ENCODE measurements around the gene HEPHL1. TPM values are rescaled to one million over a fixed set of nuclear protein-coding genes. Genes with fewer than 3 reads are reported as not detected.

Gene HEPHL1
- total and polyA plus RNA-seq, 5 donors from 2014 or later, result not detected

- Mint-ChIP-seq H3K9me3 (peaks cover 0 to 1% (median 0%) of the 10 kb centered on the region in 7 donors), H3K36me3 (peaks cover 3% of the 10 kb centered on the region), H3K4me1 (peaks cover 10 to 47% (median 37%) of the 10 kb centered on the region in 4 donors), H3K27me3 (no peaks in the 10 kb centered on the region), H3K27ac (peak overlapping the region in 2 of 3 donors; percentile 22 to 57), H3K4me3 (peak overlapping the region in 2 of 4 donors; percentile 21 to 29)
- no peak overlapping the region for H3K4me3 ChIP-seq (ENCODE audit: low read depth, low read length)
- DNase-seq (no peak), ATAC-seq (ENCODE audit: low read depth in 2 of 2) (no peak)
- H3K36me3 ChIP-seq (ENCODE audit: control insufficient read depth, insufficient read depth, low read length), result no peaks in the 10 kb centered on the region
- H3K27me3 ChIP-seq (ENCODE audit: control insufficient read depth, insufficient read depth, low read length), result no peaks in the 10 kb centered on the region
- no peaks in the 10 kb centered on the region for H3K9me3 ChIP-seq (ENCODE audit: control insufficient read depth in 2 of 2, low read length in 2 of 2)
- peaks cover 39% of the 10 kb centered on the region for H3K4me1 ChIP-seq (ENCODE audit: control insufficient read depth, insufficient read depth, low read length, poor library complexity, severe bottlenecking)
- no peak overlapping the region for H3K27ac ChIP-seq (ENCODE audit: insufficient read depth, low read length, poor library complexity, severe bottlenecking)
Observed at GRCh38 chr11:94132823-94133408, 111.8 kb downstream of the HEPHL1 start.

GRCh38 chr11:94133752-94134151 is 112.6 kb downstream of the HEPHL1 start:
- H3K4me3 Mint-ChIP-seq, result peak overlapping the region in 2 of 4 donors; percentile 29 to 38
- H3K36me3 Mint-ChIP-seq, result peaks cover 3% of the 10 kb centered on the region
- no peaks in the 10 kb centered on the region for H3K36me3 ChIP-seq (ENCODE audit: control insufficient read depth, insufficient read depth, low read length)
- ATAC-seq (ENCODE audit: low read depth in 2 of 2), result no peak
- H3K9me3 ChIP-seq (ENCODE audit: control insufficient read depth in 2 of 2, low read length in 2 of 2), result no peaks in the 10 kb centered on the region
- no peaks in the 10 kb centered on the region for H3K27me3 Mint-ChIP-seq
- peaks cover 34% of the 10 kb centered on the region for H3K4me1 ChIP-seq (ENCODE audit: control insufficient read depth, insufficient read depth, low read length, poor library complexity, severe bottlenecking)
- H3K27ac ChIP-seq (ENCODE audit: insufficient read depth, low read length, poor library complexity, severe bottlenecking), result no peak overlapping the region
- DNase-seq, result no peak
- H3K4me3 ChIP-seq (ENCODE audit: low read depth, low read length), result no peak overlapping the region
- H3K27me3 ChIP-seq (ENCODE audit: control insufficient read depth, insufficient read depth, low read length), result no peaks in the 10 kb centered on the region
- peaks cover 15 to 48% (median 35%) of the 10 kb centered on the region in 4 donors for H3K4me1 Mint-ChIP-seq
- H3K9me3 Mint-ChIP-seq, result peaks cover 0 to 1% (median 0%) of the 10 kb centered on the region in 7 donors
- peak overlapping the region in 1 of 3 donors; percentile 57 for H3K27ac Mint-ChIP-seq

GRCh38 chr11:94134651-94135512 is 113.7 kb downstream of the HEPHL1 start:
- Mint-ChIP-seq H3K4me3 (peak overlapping the region in 1 of 4 donors; percentile 27), H3K9me3 (peaks cover 0 to 1% (median 0%) of the 10 kb centered on the region in 7 donors), H3K27ac (peak overlapping the region in 1 of 3 donors; percentile 48), H3K4me1 (peaks cover 23 to 55% (median 39%) of the 10 kb centered on the region in 4 donors), H3K27me3 (no peaks in the 10 kb centered on the region), H3K36me3 (peaks cover 3% of the 10 kb centered on the region)
- ATAC-seq (ENCODE audit: low read depth in 2 of 2) (peak; percentile 18 to 45), DNase-seq (no peak)
- peaks cover 28% of the 10 kb centered on the region for H3K4me1 ChIP-seq (ENCODE audit: control insufficient read depth, insufficient read depth, low read length, poor library complexity, severe bottlenecking)
- no peaks in the 10 kb centered on the region for H3K36me3 ChIP-seq (ENCODE audit: control insufficient read depth, insufficient read depth, low read length)
- no peaks in the 10 kb centered on the region for H3K9me3 ChIP-seq (ENCODE audit: control insufficient read depth in 2 of 2, low read length in 2 of 2)
- H3K27ac ChIP-seq (ENCODE audit: insufficient read depth, low read length, poor library complexity, severe bottlenecking), result no peak overlapping the region
- H3K27me3 ChIP-seq (ENCODE audit: control insufficient read depth, insufficient read depth, low read length), result no peaks in the 10 kb centered on the region
- no peak overlapping the region for H3K4me3 ChIP-seq (ENCODE audit: low read depth, low read length)

GRCh38 chr11:94139416-94139815 is 118.3 kb downstream of the HEPHL1 start:
- ATAC-seq (ENCODE audit: low read depth in 2 of 2), result no peak
- H3K4me1 Mint-ChIP-seq, result peaks cover 43 to 65% (median 54%) of the 10 kb centered on the region in 4 donors
- DNase-seq, result no peak
- no peaks in the 10 kb centered on the region for H3K27me3 Mint-ChIP-seq
- no peak overlapping the region for H3K4me3 Mint-ChIP-seq
- peaks cover 2% of the 10 kb centered on the region for H3K4me1 ChIP-seq (ENCODE audit: control insufficient read depth, insufficient read depth, low read length, poor library complexity, severe bottlenecking)
- H3K36me3 ChIP-seq (ENCODE audit: control insufficient read depth, insufficient read depth, low read length), result no peaks in the 10 kb centered on the region
- no peak overlapping the region for H3K4me3 ChIP-seq (ENCODE audit: low read depth, low read length)
- peaks cover 0 to 1% (median 0%) of the 10 kb centered on the region in 7 donors for H3K9me3 Mint-ChIP-seq
- H3K27ac ChIP-seq (ENCODE audit: insufficient read depth, low read length, poor library complexity, severe bottlenecking), result no peak overlapping the region
- no peaks in the 10 kb centered on the region for H3K27me3 ChIP-seq (ENCODE audit: control insufficient read depth, insufficient read depth, low read length)
- peak overlapping the region in 1 of 3 donors; percentile 39 for H3K27ac Mint-ChIP-seq
- H3K36me3 Mint-ChIP-seq, result peaks cover 3% of the 10 kb centered on the region
- H3K9me3 ChIP-seq (ENCODE audit: control insufficient read depth in 2 of 2, low read length in 2 of 2), result no peaks in the 10 kb centered on the region

- Mint-ChIP-seq H3K27me3 (no peaks in the 10 kb centered on the region), H3K27ac (peak overlapping the region in 1 of 3 donors; percentile 39)
Observed at GRCh38 chr11:94140154-94140655, 119.1 kb downstream of the HEPHL1 start.

GRCh38 chr11:94141511-94142307 is 120.6 kb downstream of the HEPHL1 start:
- Histone ChIP-seq H3K36me3 (ENCODE audit: control insufficient read depth, insufficient read depth, low read length) (no peaks in the 10 kb centered on the region), H3K9me3 (ENCODE audit: control insufficient read depth in 2 of 2, low read length in 2 of 2) (no peaks in the 10 kb centered on the region), H3K4me3 (ENCODE audit: low read depth, low read length) (no peak overlapping the region), H3K27me3 (ENCODE audit: control insufficient read depth, insufficient read depth, low read length) (no peaks in the 10 kb centered on the region), H3K27ac (ENCODE audit: insufficient read depth, low read length, poor library complexity, severe bottlenecking) (no peak overlapping the region), H3K4me1 (ENCODE audit: control insufficient read depth, insufficient read depth, low read length, poor library complexity, severe bottlenecking) (peaks cover 2% of the 10 kb centered on the region)
- Mint-ChIP-seq H3K9me3 (peaks cover 0 to 1% (median 0%) of the 10 kb centered on the region in 7 donors), H3K4me3 (no peak overlapping the region), H3K36me3 (peaks cover 2% of the 10 kb centered on the region), H3K27ac (peak overlapping the region in 1 of 3 donors; percentile 58), H3K27me3 (no peaks in the 10 kb centered on the region), H3K4me1 (peaks cover 44 to 68% (median 53%) of the 10 kb centered on the region in 4 donors)
- DNase-seq, result no peak
- no peak for ATAC-seq (ENCODE audit: low read depth in 2 of 2)

More at GRCh38 chr11:94140154-94140655, 119.1 kb downstream of the HEPHL1 start:
- peaks cover 0 to 1% (median 0%) of the 10 kb centered on the region in 7 donors for H3K9me3 Mint-ChIP-seq
- peaks cover 46 to 65% (median 56%) of the 10 kb centered on the region in 4 donors for H3K4me1 Mint-ChIP-seq
- no peak overlapping the region for H3K4me3 Mint-ChIP-seq
- H3K36me3 Mint-ChIP-seq, result peaks cover 3% of the 10 kb centered on the region
- no peak overlapping the region for H3K27ac ChIP-seq (ENCODE audit: insufficient read depth, low read length, poor library complexity, severe bottlenecking)
- H3K27me3 ChIP-seq (ENCODE audit: control insufficient read depth, insufficient read depth, low read length), result no peaks in the 10 kb centered on the region
- no peak overlapping the region for H3K4me3 ChIP-seq (ENCODE audit: low read depth, low read length)
- ATAC-seq (ENCODE audit: low read depth in 2 of 2), result no peak
- no peaks in the 10 kb centered on the region for H3K9me3 ChIP-seq (ENCODE audit: control insufficient read depth in 2 of 2, low read length in 2 of 2)
- peaks cover 2% of the 10 kb centered on the region for H3K4me1 ChIP-seq (ENCODE audit: control insufficient read depth, insufficient read depth, low read length, poor library complexity, severe bottlenecking)
- H3K36me3 ChIP-seq (ENCODE audit: control insufficient read depth, insufficient read depth, low read length), result no peaks in the 10 kb centered on the region
- no peak for DNase-seq
